ENCODE measurements around the gene SLCO3A1.

Gene SLCO3A1

GRCh38 chr15:92087211-92087610, 233.7 kb downstream of the SLCO3A1 start:
- in situ Hi-C loops (cut with MboI; ENCODE audit: low pct_unique_long_range_greater_than_20kb, low sequenced_read_pairs, unreplicated experiment) = loop anchor here (10.0 to 25.0 kb wide), 3 partner anchors 375 to 782 kb away; no protein-coding TSS in a partner anchor
- DNase-seq (ENCODE audit: low spot score) = no peak
- no peak for TF ChIP-seq CTCF (IDR thresholded peaks at IDR 0.05; ENCODE audit: extremely low read depth, insufficient read depth, missing control alignments)

- in situ Hi-C loops (cut with MboI; ENCODE audit: low pct_unique_long_range_greater_than_20kb, low sequenced_read_pairs, unreplicated experiment) = loop anchor here (10.0 to 25.0 kb wide), 3 partner anchors 154 to 621 kb away; no protein-coding TSS in a partner anchor
- no peak for DNase-seq (ENCODE audit: low spot score)
- peak; percentile 43 for TF ChIP-seq CTCF (IDR thresholded peaks at IDR 0.05; ENCODE audit: extremely low read depth, insufficient read depth, missing control alignments)
Observed at GRCh38 chr15:92091155-92091734, 237.7 kb downstream of the SLCO3A1 start.

- in situ Hi-C loops (cut with MboI; ENCODE audit: low pct_unique_long_range_greater_than_20kb, low sequenced_read_pairs, unreplicated experiment) = loop anchor here (10.0 to 25.0 kb wide), 3 partner anchors 152 to 620 kb away; no protein-coding TSS in a partner anchor
- TF ChIP-seq CTCF (IDR thresholded peaks at IDR 0.05; ENCODE audit: extremely low read depth, insufficient read depth, missing control alignments) = no peak
- no peak for DNase-seq (ENCODE audit: low spot score)
Observed at GRCh38 chr15:92092289-92093105, 239.0 kb downstream of the SLCO3A1 start.

GRCh38 chr15:92095693-92096092, 242.2 kb downstream of the SLCO3A1 start:
- TF ChIP-seq CTCF (IDR thresholded peaks at IDR 0.05; ENCODE audit: extremely low read depth, insufficient read depth, missing control alignments) = no peak
- peak; percentile 35 for DNase-seq (ENCODE audit: low spot score)
- in situ Hi-C loops (cut with MboI; ENCODE audit: low pct_unique_long_range_greater_than_20kb, low sequenced_read_pairs, unreplicated experiment) = loop anchor here (10.0 to 25.0 kb wide), 3 partner anchors 149 to 617 kb away; no protein-coding TSS in a partner anchor

GRCh38 chr15:92097474-92098178, 244.1 kb downstream of the SLCO3A1 start:
- peak; percentile 88 for TF ChIP-seq CTCF (IDR thresholded peaks at IDR 0.05; ENCODE audit: extremely low read depth, insufficient read depth, missing control alignments)
- in situ Hi-C loops (cut with MboI; ENCODE audit: low pct_unique_long_range_greater_than_20kb, low sequenced_read_pairs, unreplicated experiment) = loop anchor here (10.0 to 25.0 kb wide), 3 partner anchors 147 to 615 kb away; no protein-coding TSS in a partner anchor
- peak; percentile 68 for DNase-seq (ENCODE audit: low spot score)

DNA sequence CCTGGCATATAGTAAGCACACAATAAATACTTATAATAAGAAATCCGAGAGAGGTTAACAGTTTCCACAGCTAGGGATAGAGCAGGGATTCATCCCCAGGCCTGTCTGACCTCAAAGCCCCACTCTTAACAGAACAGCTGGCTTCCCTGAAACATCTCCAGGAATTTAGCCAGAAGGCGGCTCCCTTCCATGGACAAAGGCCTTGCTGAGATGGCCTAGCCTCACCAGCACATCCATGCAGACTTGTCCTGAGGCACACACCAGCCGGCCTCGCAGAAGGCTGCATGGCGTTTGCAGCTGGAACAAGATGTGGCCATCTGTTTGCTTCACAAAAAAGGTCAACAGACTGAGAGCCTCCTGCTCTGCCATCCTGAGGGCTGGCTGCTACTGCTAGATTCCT, 245.4 kb downstream of the SLCO3A1 start:
- DNase-seq (ENCODE audit: low spot score) = no peak
- in situ Hi-C loops (cut with MboI; ENCODE audit: low pct_unique_long_range_greater_than_20kb, low sequenced_read_pairs, unreplicated experiment) = loop anchor here (10.0 to 25.0 kb wide), 3 partner anchors 146 to 613 kb away; no protein-coding TSS in a partner anchor
- TF ChIP-seq CTCF (IDR thresholded peaks at IDR 0.05; ENCODE audit: extremely low read depth, insufficient read depth, missing control alignments) = no peak

Data from GM13977 (cell line).